ENCODE data around the gene EIF3CL. TPM values are rescaled to one million over a fixed set of nuclear protein-coding genes. Genes with fewer than 3 reads are reported as not detected.
"Not testable (repeated sequence)": the region's sequence is repeated elsewhere in the genome, so short reads cannot be mapped to it uniquely, and the experiment has no call there.

The EIF3CL gene
- total RNA-seq, 2 experiments from 2014 or later = 58.8 to 62.8 TPM

DNA sequence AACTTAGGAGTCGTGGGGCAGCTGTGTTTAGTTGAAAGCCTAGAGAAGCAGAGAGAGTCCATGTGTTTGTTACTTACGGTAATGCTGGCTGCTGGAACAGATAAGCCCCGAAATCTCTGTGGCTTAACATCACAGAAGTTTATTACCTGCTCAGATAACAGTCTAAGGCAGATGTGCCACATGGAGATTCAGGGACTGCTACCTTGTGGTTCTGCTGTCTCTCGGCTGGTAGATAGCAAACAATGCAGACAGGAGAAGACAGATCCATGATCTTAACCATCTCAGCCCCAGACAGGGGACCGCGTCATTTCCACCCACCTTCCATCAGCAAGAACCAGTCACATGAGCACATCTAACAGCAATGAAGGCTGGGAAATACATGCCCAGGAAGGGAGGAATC is 71.0 kb downstream of the EIF3CL start:
- CTCF ChIA-PET; POLR2A ChIA-PET; H3K4me3 Mint-ChIP-seq; H3K9me3 Mint-ChIP-seq (ENCODE audit: insufficient read depth); H3K27me3 Mint-ChIP-seq (ENCODE audit: low read depth); DNase-seq; H3K4me1 Mint-ChIP-seq (ENCODE audit: low read depth); ATAC-seq; H3K36me3 Mint-ChIP-seq (ENCODE audit: low read depth); H3K27ac Mint-ChIP-seq: not testable (repeated sequence)

DNA sequence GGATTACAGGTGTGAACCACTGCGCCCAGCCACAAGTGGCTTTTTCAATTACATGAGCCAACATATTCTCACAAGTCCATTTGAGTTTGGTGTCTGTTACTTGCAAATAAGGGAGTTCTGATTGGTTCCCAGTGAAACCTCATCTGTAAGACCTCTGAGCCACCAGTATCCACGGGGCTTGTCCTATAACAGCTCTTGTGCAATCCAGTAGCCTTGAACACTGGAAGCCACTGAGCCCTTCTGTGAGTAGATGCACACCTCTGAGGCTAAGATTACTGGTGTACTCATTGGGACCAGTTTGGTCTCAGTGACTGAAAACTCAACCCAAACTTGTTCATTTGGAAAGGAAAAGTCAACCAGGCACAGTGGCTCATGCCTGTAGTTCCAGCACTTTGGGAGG is 72.7 kb downstream of the EIF3CL start:
- H3K27ac Mint-ChIP-seq; ATAC-seq; H3K27me3 Mint-ChIP-seq (ENCODE audit: low read depth); H3K36me3 Mint-ChIP-seq (ENCODE audit: low read depth); CTCF ChIA-PET; POLR2A ChIA-PET; H3K4me1 Mint-ChIP-seq (ENCODE audit: low read depth); DNase-seq; H3K9me3 Mint-ChIP-seq (ENCODE audit: insufficient read depth); H3K4me3 Mint-ChIP-seq: not testable (repeated sequence)

DNA sequence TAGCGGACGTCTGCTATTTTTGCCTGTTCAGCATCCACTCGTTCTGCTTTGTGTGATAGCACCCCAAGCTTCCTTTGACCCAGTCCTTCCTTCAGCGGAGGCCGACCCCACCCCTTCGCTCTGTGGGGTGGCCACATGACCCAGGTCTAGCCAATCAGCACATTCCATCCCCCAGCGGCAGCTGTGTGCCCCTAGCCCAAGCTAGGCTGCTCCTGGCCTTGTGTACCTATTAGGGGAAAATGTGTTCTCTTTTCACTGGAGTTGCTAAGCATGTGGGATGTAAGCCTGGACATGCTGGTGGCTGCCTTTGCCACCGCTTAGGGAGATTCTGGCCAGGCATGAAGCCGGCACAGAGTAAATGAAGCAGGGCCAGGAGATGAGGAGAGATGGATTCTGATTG is 73.4 kb downstream of the EIF3CL start:
- H3K27me3 Mint-ChIP-seq (ENCODE audit: low read depth); CTCF ChIA-PET; H3K4me3 Mint-ChIP-seq; H3K27ac Mint-ChIP-seq; POLR2A ChIA-PET; ATAC-seq; H3K36me3 Mint-ChIP-seq (ENCODE audit: low read depth); H3K9me3 Mint-ChIP-seq (ENCODE audit: insufficient read depth); H3K4me1 Mint-ChIP-seq (ENCODE audit: low read depth): not testable (repeated sequence)
- DNase-seq = peak; percentile 23

Small RNAs within 50 kb of the gene (microRNA-seq; reads per million reads assigned to microRNA genes)
- not detected for gene MIR6862-1

Other genes with a start within 250 kb of the EIF3CL start
- gene XPO6, start 191.9 kb downstream of the EIF3CL start, total RNA-seq = 100 to 1,000 TPM; 206 to 209 TPM
- 10 to 100 TPM; 10.0 to 10.7 TPM for gene SBK1, start 111.3 kb downstream of the EIF3CL start, total RNA-seq
- gene NPIPB6, start 40.3 kb downstream of the EIF3CL start, total RNA-seq = 1 to 10 TPM in 1 of 2 experiments, under 1 TPM in 1; 0.99 to 1.8 TPM
- not detected for gene NPIPB7, start 68.5 kb upstream of the EIF3CL start, total RNA-seq
- 10 to 100 TPM; 52.2 to 53.7 TPM for gene CLN3, start 88.2 kb upstream of the EIF3CL start, total RNA-seq
- 10 to 100 TPM; 32.2 to 33.2 TPM for gene APOBR, start 90.8 kb upstream of the EIF3CL start, total RNA-seq
- gene IL27, start 103.0 kb upstream of the EIF3CL start, total RNA-seq = not detected
- not detected for gene NUPR1, start 135.1 kb upstream of the EIF3CL start, total RNA-seq
- gene SGF29, start 150.1 kb upstream of the EIF3CL start, total RNA-seq = 10 to 100 TPM; 42.2 to 49.1 TPM
- under 1 TPM; 0.42 to 0.57 TPM for gene SULT1A2, start 193.2 kb upstream of the EIF3CL start, total RNA-seq
- 10 to 100 TPM; 11.8 to 13.0 TPM for gene SULT1A1, start 206.2 kb upstream of the EIF3CL start, total RNA-seq
- 1 to 10 TPM in 1 of 2 experiments, under 1 TPM in 1; 0.89 to 1.0 TPM for gene NPIPB8, start 234.2 kb upstream of the EIF3CL start, total RNA-seq

Measured in activated CD8-positive, alpha-beta T cell treated with anti-CD3 and anti-CD28 coated beads, Interleukin-2, amount 10 ng/mL, durations not matched to agents 7 days and 5 days (primary cell).